Mesenchymal stem cell (in vitro differentiated cells and primary cell): Measurements from ENCODE around the gene BOD1L1.

ENCODE experiments used
- DNase-seq: peaks from one replicate; pipeline ENCODE4 v3.0.0-alpha.2; 2013
- H2AFZ ChIP-seq: one replicate; pipeline ENCODE4 v1.6.1; 2013; ENCODE audit warnings: low read depth, mild to moderate bottlenecking, control low read depth, inconsistent platforms, low read length, moderate library complexity
- H2AK5ac ChIP-seq: 2 replicates; pipeline ENCODE4 v1.6.1; 2013; ENCODE audit warnings: low read length, moderate library complexity, mild to moderate bottlenecking, inconsistent platforms; ENCODE audit not compliant: severe bottlenecking
- H2BK120ac ChIP-seq: one replicate; pipeline ENCODE4 v1.6.1; 2013; ENCODE audit warnings: low read depth, mild to moderate bottlenecking, inconsistent platforms, low read length, moderate library complexity
- H2BK12ac ChIP-seq, 2 experiments: one replicate each; pipeline ENCODE4 v1.6.1; 2013; ENCODE audit warnings: inconsistent platforms in 2 of 2, low read length in 2 of 2, mild to moderate bottlenecking in 2 of 2, moderate library complexity in 2 of 2, control low read depth in 1 of 2
- H2BK15ac ChIP-seq: one replicate; pipeline ENCODE4 v1.6.1; 2013; ENCODE audit warnings: mild to moderate bottlenecking, low read depth, inconsistent platforms; ENCODE audit not compliant: poor library complexity, severe bottlenecking
- H2BK5ac ChIP-seq: 2 replicates; pipeline ENCODE4 v1.6.1; 2013; ENCODE audit warnings: low read depth, mild to moderate bottlenecking, low read length, control low read depth, inconsistent platforms; ENCODE audit not compliant: poor library complexity, severe bottlenecking
- H3K14ac ChIP-seq, 2 experiments: one replicate each; pipeline ENCODE4 v1.6.1; 2013; ENCODE audit warnings: inconsistent platforms in 2 of 2, low read length in 2 of 2, control low read depth in 1 of 2, mild to moderate bottlenecking in 1 of 2, moderate library complexity in 1 of 2
- H3K18ac ChIP-seq, 2 experiments: one replicate each; pipeline ENCODE4 v1.6.1; 2013; ENCODE audit warnings: inconsistent platforms in 2 of 2, low read length in 2 of 2, control low read depth in 1 of 2, low read depth in 1 of 2, mild to moderate bottlenecking in 1 of 2
- H3K23ac ChIP-seq, 2 experiments: one replicate each; pipeline ENCODE4 v1.6.1; 2013; ENCODE audit warnings: inconsistent platforms in 2 of 2, low read length in 2 of 2, mild to moderate bottlenecking in 2 of 2, moderate library complexity in 2 of 2, control low read depth in 1 of 2
- H3K27ac ChIP-seq: 2 replicates; pipeline ENCODE4 v1.5.1; 2013; ENCODE audit warnings: mild to moderate bottlenecking, moderate library complexity, low read length, control low read depth, inconsistent platforms; ENCODE audit not compliant: poor library complexity, severe bottlenecking
- H3K27me3 ChIP-seq, 2 experiments: 2 replicates each; pipeline versions ENCODE4 v1.6.1 to v1.7.0; 2013; ENCODE audit warnings: low read length in 2 of 2, mild to moderate bottlenecking in 2 of 2, moderate library complexity in 2 of 2, control low read depth in 1 of 2, inconsistent platforms in 1 of 2; ENCODE audit not compliant: control insufficient read depth in 1 of 2, insufficient read depth in 1 of 2
- H3K36me3 ChIP-seq, 2 experiments: 2 replicates each; pipeline versions ENCODE4 v1.6.1 to v1.7.0; 2013; ENCODE audit warnings: low read length in 2 of 2, control low read depth in 1 of 2, inconsistent platforms in 1 of 2, low read depth in 1 of 2, mild to moderate bottlenecking in 1 of 2; ENCODE audit not compliant: insufficient read depth in 2 of 2, control insufficient read depth in 1 of 2
- H3K4ac ChIP-seq, 2 experiments: one replicate each; pipeline ENCODE4 v1.6.1; 2013; ENCODE audit warnings: inconsistent platforms in 2 of 2, low read length in 2 of 2, mild to moderate bottlenecking in 2 of 2, moderate library complexity in 2 of 2, control low read depth in 1 of 2, low read depth in 1 of 2
- H3K4me1 ChIP-seq: 2 replicates; pipeline ENCODE4 v1.6.1; 2013; ENCODE audit warnings: low read depth, low read length, control low read depth; ENCODE audit not compliant: control insufficient read depth, insufficient read depth
- H3K4me2 ChIP-seq: 2 replicates; pipeline ENCODE4 v1.6.1; 2013; ENCODE audit warnings: low read length, mild to moderate bottlenecking, inconsistent platforms; ENCODE audit not compliant: poor library complexity, severe bottlenecking
- H3K4me3 ChIP-seq, 2 experiments: 2 replicates each; pipeline versions ENCODE4 v1.5.1 to v1.7.0; 2013; ENCODE audit warnings: low read length in 2 of 2, mild to moderate bottlenecking in 2 of 2, control low read depth in 1 of 2, low read depth in 1 of 2; ENCODE audit not compliant: insufficient read depth in 1 of 2
- H3K79me1 ChIP-seq: replicated peaks from 2 replicates; pipeline ENCODE4 v1.6.1; 2013; ENCODE audit warnings: mild to moderate bottlenecking, control low read depth, low read length, inconsistent platforms; ENCODE audit not compliant: poor library complexity, severe bottlenecking
- H3K9ac ChIP-seq: 2 replicates; pipeline ENCODE4 v1.7.0; 2013; ENCODE audit warnings: mild to moderate bottlenecking, low read length, moderate library complexity
- H3K9me3 ChIP-seq: 2 replicates; pipeline ENCODE4 v1.7.0; 2013; ENCODE audit warnings: mild to moderate bottlenecking, low read length; ENCODE audit not compliant: control insufficient read depth
- H4K8ac ChIP-seq: one replicate; pipeline ENCODE4 v1.6.1; 2013; ENCODE audit warnings: inconsistent platforms, mild to moderate bottlenecking, low read length, moderate library complexity
- H4K91ac ChIP-seq: one replicate; pipeline ENCODE4 v1.6.1; 2013; ENCODE audit warnings: mild to moderate bottlenecking, low read length, inconsistent platforms
- WGBS: methylation state at CpG from one replicate; pipeline ENCODE4 v1.1.7; 2013; ENCODE audit warnings: mixed read lengths; 5-methylcytosine and 5-hydroxymethylcytosine counted together

Gene BOD1L1

GRCh38 chr4:13617801-13618200, 9.7 kb downstream of the BOD1L1 start:
- H3K4me2 ChIP-seq, result no peak overlapping the region
- no peak overlapping the region for H4K8ac ChIP-seq
- H2AFZ ChIP-seq, result no peak overlapping the region
- no peak overlapping the region for H3K14ac ChIP-seq
- H3K18ac ChIP-seq, result no peak overlapping the region
- H2BK12ac ChIP-seq, result no peak overlapping the region
- H3K4me1 ChIP-seq, result no peaks in the 10 kb centered on the region
- no peak overlapping the region for H2AK5ac ChIP-seq
- no peaks in the 10 kb centered on the region for H3K9me3 ChIP-seq
- H4K91ac ChIP-seq, result no peak overlapping the region
- no peak for DNase-seq
- no peak overlapping the region for H2BK120ac ChIP-seq
- H3K23ac ChIP-seq, result no peak overlapping the region
- peaks cover 28% of the 10 kb centered on the region for H3K79me1 ChIP-seq
- H3K27me3 ChIP-seq, result no peaks in the 10 kb centered on the region
- H2BK5ac ChIP-seq, result no peak overlapping the region
- peaks cover 3 to 67% of the 10 kb centered on the region in 2 experiments for H3K36me3 ChIP-seq
- no peak overlapping the region for H3K9ac ChIP-seq
- no peak overlapping the region for H3K4me3 ChIP-seq
- H3K4ac ChIP-seq, result no peak overlapping the region
- no peak overlapping the region for H2BK15ac ChIP-seq
- no CpG with 5 or more reads among the region's 3 CpGs for WGBS
- H3K27ac ChIP-seq, result no peak overlapping the region

GRCh38 chr4:13616597-13616996, 10.9 kb downstream of the BOD1L1 start:
- H2AFZ ChIP-seq, result no peak overlapping the region
- no peak overlapping the region for H3K4ac ChIP-seq
- H3K9me3 ChIP-seq, result no peaks in the 10 kb centered on the region
- H3K18ac ChIP-seq, result no peak overlapping the region
- H4K8ac ChIP-seq, result no peak overlapping the region
- WGBS, result 100% methylated on average over 4 of the region's 4 CpGs
- H2BK12ac ChIP-seq, result no peak overlapping the region
- H2BK15ac ChIP-seq, result no peak overlapping the region
- no peak overlapping the region for H2BK5ac ChIP-seq
- no peak overlapping the region for H3K4me2 ChIP-seq
- no peak overlapping the region for H2BK120ac ChIP-seq
- no peak for DNase-seq
- no peaks in the 10 kb centered on the region for H3K4me1 ChIP-seq
- peaks cover 31% of the 10 kb centered on the region for H3K79me1 ChIP-seq
- no peak overlapping the region for H2AK5ac ChIP-seq
- H3K14ac ChIP-seq, result no peak overlapping the region
- H3K23ac ChIP-seq, result no peak overlapping the region
- no peak overlapping the region for H3K27ac ChIP-seq
- no peak overlapping the region for H4K91ac ChIP-seq
- no peaks in the 10 kb centered on the region for H3K27me3 ChIP-seq
- no peak overlapping the region for H3K4me3 ChIP-seq
- peaks cover 7 to 78% of the 10 kb centered on the region in 2 experiments for H3K36me3 ChIP-seq
- no peak overlapping the region for H3K9ac ChIP-seq

GRCh38 chr4:13615161-13615560, 12.4 kb downstream of the BOD1L1 start:
- Histone ChIP-seq H3K18ac (no peak overlapping the region), H2BK15ac (no peak overlapping the region), H3K27ac (no peak overlapping the region), H3K4me3 (no peak overlapping the region), H3K9ac (no peak overlapping the region), H3K9me3 (no peaks in the 10 kb centered on the region), H3K4me2 (no peak overlapping the region), H3K23ac (no peak overlapping the region), H3K79me1 (peaks cover 26% of the 10 kb centered on the region), H2BK120ac (no peak overlapping the region), H2BK5ac (no peak overlapping the region), H3K4me1 (no peaks in the 10 kb centered on the region), H3K4ac (no peak overlapping the region), H4K8ac (no peak overlapping the region), H3K14ac (no peak overlapping the region), H2AK5ac (no peak overlapping the region), H3K27me3 (no peaks in the 10 kb centered on the region), H2BK12ac (no peak overlapping the region), H2AFZ (no peak overlapping the region), H3K36me3 (peaks cover 10 to 87% of the 10 kb centered on the region in 2 experiments), H4K91ac (no peak overlapping the region)
- DNase-seq, result no peak
- WGBS, result 87% methylated on average over 1 of the region's 3 CpGs

GRCh38 chr4:13612569-13612968, 15.0 kb downstream of the BOD1L1 start:
- peak overlapping the region; percentile 42 for H3K27ac ChIP-seq
- 30% methylated on average over 4 of the region's 4 CpGs for WGBS
- H3K9ac ChIP-seq, result peak overlapping the region; percentile 74
- H3K9me3 ChIP-seq, result no peaks in the 10 kb centered on the region
- H2BK12ac ChIP-seq, result no peak overlapping the region
- no peak overlapping the region for H3K4me3 ChIP-seq
- H2AK5ac ChIP-seq, result no peak overlapping the region
- H2BK15ac ChIP-seq, result no peak overlapping the region
- H3K27me3 ChIP-seq, result no peaks in the 10 kb centered on the region
- no peak overlapping the region for H2AFZ ChIP-seq
- peaks cover 7 to 89% of the 10 kb centered on the region in 2 experiments for H3K36me3 ChIP-seq
- no peak overlapping the region for H2BK120ac ChIP-seq
- H2BK5ac ChIP-seq, result no peak overlapping the region
- no peak overlapping the region for H4K8ac ChIP-seq
- H3K4me2 ChIP-seq, result no peak overlapping the region
- no peak overlapping the region for H4K91ac ChIP-seq
- H3K79me1 ChIP-seq, result peaks cover 17% of the 10 kb centered on the region
- H3K4ac ChIP-seq, result no peak overlapping the region
- peak; percentile 50 for DNase-seq
- H3K23ac ChIP-seq, result no peak overlapping the region
- no peak overlapping the region for H3K14ac ChIP-seq
- no peaks in the 10 kb centered on the region for H3K4me1 ChIP-seq
- no peak overlapping the region for H3K18ac ChIP-seq
